DMS153 treated with DMSO at 0.1 percent for 48 hours (cell line): ENCODE data around the gene ARID5A.

ENCODE experiments used
- DNase-seq: peaks from one replicate; lab custom pipeline; 2025; ENCODE audit not compliant: unreplicated experiment; lab: John Stamatoyannopoulos, UW

The ARID5A gene

DNA sequence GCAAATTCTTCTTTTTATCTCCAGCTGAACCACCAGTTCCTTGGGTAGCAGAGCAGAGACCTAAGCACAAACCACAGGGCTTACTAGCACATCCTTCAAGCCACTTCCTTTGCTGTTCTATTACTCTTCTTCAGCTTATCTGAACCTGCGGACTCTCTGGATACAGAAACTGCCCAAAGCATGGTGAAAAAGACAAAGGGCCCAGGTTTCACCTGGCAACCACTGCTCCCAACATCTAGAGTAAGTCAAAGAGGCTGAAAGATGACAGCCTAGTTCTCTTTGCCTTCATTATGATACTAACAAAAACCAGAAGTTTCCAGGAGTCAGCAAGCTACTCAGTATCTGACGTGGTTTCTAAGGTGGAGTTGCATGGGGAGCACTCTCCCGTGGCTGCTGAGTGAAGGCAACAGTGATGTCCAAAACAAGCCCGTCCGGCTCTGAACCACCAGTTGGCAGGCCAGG lies 58.2 kb downstream of the ARID5A start:
- no peak for DNase-seq

DNA sequence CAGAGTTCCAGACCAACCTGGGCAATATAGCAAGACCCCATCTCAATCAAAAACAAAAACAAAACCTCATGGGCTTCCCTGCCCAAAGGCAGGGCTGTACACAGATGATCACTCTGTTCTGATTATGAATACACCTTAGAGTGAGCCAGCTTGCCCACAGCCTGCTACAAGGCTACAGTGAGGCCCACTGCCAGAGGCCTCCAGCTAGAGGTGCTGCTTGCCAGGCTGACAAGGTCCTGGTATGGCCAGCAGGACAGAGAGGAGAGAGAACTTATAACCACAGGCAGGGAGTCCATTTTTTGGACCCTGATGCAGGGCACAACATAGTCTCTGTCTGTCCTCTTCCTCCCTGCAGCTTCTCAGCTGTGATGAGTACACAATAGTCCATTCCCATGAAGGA lies 60.0 kb downstream of the ARID5A start:
- no peak for DNase-seq

DNA sequence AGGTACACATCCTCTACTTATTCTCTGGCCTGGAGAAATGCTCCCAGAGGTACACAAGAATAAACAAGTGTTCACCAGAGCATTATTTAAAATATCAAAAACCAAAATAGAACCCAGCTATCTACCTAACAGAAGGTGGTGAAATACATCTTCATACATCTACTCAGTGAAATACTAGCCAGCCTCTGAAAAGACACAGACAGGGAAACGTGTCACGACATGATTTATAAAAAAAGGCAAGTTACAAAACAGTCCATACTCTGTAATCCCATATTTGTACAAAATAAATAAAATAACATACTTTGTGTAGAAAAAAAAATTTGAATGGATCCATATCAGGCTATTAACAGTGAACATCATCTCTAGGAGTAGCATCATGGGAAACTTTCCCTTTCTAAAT lies 63.4 kb downstream of the ARID5A start:
- no peak for DNase-seq

DNA sequence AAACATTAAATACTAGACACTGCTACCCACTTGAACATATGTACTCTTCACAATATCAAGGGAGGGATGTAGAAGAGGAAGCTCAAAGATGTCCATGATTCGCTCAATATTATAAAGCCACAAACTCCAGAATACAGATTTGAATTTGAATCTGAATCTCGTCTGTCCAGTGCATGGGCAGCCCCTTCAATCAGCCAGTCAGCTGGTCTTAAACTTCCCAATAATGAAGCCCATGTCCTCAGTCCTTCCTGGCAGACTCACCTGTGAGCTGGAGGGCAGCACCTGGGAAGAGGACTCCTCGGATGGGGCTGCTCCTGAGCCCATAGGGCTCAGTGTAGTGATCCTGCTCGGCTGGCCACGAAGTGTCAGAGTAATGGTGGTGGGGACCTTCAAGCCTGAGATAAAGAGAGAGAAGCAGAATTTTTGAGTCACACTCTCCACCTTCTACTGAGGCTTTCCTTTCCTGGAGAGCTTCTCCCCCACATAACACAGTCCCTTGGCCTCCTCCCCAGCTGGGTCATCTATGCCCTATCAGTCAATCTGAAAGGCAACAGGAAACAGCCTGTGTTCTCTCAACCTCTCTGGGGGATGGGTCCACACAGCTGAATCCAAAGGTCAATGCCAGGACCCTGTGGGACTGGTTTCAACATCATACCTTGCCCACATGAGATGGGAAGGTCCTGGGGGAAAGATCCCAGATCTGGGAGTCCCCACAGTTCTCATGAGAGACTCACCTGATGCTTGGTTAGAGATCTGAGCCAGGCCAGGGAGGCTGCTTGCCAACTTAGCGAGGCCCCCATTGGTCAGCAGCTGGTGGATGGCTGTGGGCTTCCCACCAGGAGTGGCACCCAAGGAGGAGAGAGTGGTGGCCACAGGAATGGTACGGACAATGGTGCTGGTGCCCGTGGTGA lies 65.1 kb downstream of the ARID5A start:
- no peak for DNase-seq
